HG03442 (cell line): Measurements from ENCODE around the gene RPS8.
"Not testable (repeated sequence)": the region's sequence is repeated elsewhere in the genome, so short reads cannot be mapped to it uniquely, and the experiment has no call there.

ENCODE experiments used
- ATAC-seq: cut with Tn5 transposase; IDR thresholded peaks from one replicate; pipeline ENCODE4 v1.9.1; 2021; ENCODE audit warnings: mild to moderate bottlenecking, moderate library complexity; ENCODE audit not compliant: unreplicated experiment

RPS8 gene

GRCh38 chr1:44819196-44819607 is 43.9 kb downstream of the RPS8 start:
- ATAC-seq, result no peak

- ATAC-seq, result peak; percentile 81
These were observed 44.4 kb downstream of the RPS8 start for GRCh38 chr1:44819608-44820327.

- ATAC-seq, result no peak
These were observed 45.2 kb downstream of the RPS8 start for GRCh38 chr1:44820328-44821239.

GRCh38 chr1:44821240-44821715 is 45.9 kb downstream of the RPS8 start:
- ATAC-seq, result no peak

- ATAC-seq, result no peak
These were observed 46.9 kb downstream of the RPS8 start for GRCh38 chr1:44822131-44822701.

GRCh38 chr1:44822981-44823451 is 47.7 kb downstream of the RPS8 start:
- ATAC-seq, result no peak

- not testable (repeated sequence) for ATAC-seq
These were observed 49.1 kb downstream of the RPS8 start for GRCh38 chr1:44824392-44824791.

GRCh38 chr1:44826375-44827196 is 51.2 kb downstream of the RPS8 start:
- ATAC-seq, result no peak

GRCh38 chr1:44827197-44828002 is 52.1 kb downstream of the RPS8 start:
- no peak for ATAC-seq

GRCh38 chr1:44828003-44828651 is 52.8 kb downstream of the RPS8 start:
- no peak for ATAC-seq
